NCI-H82 treated with DMSO at 0.1 percent for 48 hours (cell line): ENCODE data around the gene ARGLU1.

Experiments used
- DNase-seq: peaks from one replicate; lab custom pipeline; 2025; ENCODE audit not compliant: unreplicated experiment; lab: John Stamatoyannopoulos, UW

ARGLU1 gene

DNA sequence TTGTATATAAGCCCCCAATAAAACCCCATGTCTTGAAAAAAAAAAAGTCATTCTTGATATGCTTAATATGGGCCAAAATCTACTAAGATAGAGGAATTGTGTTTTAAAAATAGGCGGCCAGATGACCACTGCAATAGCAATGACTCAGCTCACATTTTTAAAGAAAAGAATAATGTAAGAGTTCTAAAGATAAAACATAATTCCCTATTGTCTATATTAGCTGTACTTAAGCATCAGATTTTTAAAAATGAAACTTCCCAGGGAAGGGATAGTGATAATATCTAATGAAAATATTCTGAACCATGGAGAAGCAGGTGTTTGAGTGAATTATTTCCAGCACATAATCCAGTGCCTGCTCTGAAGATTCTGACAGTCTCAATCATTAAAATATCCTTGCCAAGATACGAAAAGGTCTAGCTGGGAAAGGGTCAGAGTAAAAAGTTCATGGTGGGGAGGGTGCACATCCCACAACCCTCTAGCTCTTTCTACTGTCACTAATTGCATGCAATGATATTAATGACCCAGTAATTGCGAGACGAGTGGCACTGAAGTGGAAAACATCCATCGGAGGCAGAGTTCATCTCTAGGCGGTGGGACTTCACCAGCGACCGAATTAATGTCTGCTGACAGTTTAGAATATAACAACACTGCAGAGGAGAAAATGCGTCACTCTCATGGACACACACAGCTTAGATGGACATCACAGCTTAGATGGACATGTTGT, 64.0 kb downstream of the ARGLU1 start:
- no peak for DNase-seq

DNA sequence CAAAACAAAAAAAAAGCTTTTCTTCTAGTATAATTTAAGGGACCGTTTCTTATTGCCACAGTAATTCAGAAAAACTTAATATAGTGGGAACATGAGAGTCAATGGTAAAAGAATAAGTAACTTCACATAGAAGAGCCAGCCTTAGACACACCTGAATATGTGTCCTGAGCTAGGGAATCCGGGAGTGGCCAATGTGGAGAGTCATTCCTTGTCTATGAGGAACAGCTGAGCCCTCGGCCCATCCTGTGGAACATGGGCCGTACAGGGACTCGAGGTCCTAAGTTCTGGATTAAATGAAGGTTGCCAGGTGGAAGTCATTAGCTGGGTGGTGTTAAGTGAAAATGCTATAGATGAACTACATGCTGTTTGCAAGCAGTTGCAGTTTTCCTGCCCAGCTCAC, 64.7 kb downstream of the ARGLU1 start:
- DNase-seq: no peak

DNA sequence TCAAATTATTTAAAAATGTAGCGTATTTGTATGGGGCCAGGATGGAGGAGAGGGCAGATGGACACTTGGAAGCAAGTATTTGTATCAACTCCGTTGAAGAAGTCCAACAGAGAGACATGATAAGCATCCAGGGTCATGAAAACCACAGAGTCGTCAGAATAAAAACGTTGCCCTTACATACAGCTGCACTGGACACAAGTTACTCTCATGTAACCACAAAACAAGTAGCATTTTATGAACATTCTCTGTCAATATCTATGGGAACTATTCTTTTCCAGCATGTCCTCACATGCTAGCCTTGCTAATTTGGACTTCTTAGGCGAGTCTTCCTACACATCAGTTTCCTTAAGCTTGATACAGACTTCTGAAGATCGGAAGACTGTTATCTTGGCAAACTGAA, 67.5 kb downstream of the ARGLU1 start:
- DNase-seq: no peak

GRCh38 chr13:106499896-106500295, 68.0 kb downstream of the ARGLU1 start:
- DNase-seq: no peak

DNA sequence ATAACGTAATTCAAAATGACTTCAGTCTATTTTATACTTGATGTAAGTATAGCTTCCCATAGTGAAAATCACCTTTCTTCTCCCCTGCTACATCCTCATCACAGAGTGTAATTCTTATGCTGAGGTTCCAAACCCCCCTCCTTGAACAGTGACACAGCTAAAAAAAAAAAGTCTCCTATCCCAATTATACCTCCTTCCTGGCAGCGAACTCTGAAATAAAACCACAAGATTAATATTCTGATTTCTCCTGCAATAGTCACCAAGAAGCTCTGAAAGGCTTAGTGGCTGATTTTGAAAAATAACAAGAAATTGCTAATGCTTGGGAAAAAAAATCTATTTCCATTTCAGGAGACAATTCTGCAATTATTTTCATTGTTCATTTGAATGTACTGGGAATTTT, 68.8 kb downstream of the ARGLU1 start:
- no peak for DNase-seq

DNA sequence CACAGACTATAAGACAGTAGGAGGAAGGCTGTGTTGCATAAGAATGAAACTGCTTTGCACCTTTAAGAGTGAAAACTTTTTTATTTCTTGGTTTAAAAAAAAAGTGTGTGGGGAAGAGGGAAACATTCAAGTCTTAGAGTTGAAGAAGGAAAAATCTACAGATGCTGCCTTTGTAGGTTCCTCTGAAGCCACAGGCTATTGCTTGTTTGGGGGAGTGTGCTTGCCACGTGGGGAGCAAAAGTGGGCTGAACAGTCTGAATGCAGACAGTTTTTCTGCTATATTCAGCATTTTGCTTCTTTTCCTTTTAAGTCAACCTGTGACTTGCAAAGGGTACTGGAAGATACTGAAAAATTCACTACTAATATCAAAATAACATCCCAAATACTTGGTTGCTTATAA, 69.4 kb downstream of the ARGLU1 start:
- DNase-seq: no peak

GRCh38 chr13:106498158-106498557, 69.8 kb downstream of the ARGLU1 start:
- DNase-seq: no peak

GRCh38 chr13:106497079-106497478, 70.9 kb downstream of the ARGLU1 start:
- no peak for DNase-seq

- DNase-seq: no peak
Measured at GRCh38 chr13:106496072-106496997, 71.6 kb downstream of the ARGLU1 start.

DNA sequence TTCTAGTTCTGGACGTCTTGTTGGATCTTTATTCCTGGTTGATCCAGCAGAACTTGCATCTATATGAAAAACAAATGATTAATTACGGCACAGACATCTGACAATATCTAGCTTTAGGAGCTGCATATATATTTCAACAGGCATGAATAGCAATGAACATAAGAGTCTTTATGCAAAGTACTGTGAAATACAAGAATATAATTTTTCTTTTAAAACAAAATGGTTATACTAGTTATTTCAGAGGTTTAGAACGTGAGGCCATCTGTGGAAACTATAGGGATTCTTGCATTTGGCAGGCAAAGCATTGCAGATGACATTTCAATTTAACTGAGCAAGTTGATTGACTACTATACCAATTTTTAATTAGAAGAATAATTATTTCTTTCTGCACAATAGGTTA, 73.0 kb downstream of the ARGLU1 start:
- no peak for DNase-seq

DNA sequence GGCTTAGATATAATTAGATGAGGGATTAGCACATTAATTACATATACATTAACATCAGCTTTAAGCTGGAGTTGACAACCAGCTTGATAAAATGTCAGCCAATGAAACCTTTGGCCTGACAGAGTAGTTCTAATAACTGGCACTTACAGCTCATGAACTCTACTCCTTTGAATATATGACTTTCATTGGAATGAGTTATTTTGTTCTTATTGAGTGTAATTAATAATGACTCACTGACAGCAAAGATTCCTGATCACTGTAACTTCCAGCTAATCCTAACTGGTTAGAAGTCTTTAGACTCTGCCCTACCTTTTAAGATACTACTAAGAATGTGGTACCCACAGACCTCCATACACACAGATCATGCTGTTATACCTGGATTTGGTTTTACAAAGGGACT, 73.4 kb downstream of the ARGLU1 start:
- DNase-seq: no peak

DNA sequence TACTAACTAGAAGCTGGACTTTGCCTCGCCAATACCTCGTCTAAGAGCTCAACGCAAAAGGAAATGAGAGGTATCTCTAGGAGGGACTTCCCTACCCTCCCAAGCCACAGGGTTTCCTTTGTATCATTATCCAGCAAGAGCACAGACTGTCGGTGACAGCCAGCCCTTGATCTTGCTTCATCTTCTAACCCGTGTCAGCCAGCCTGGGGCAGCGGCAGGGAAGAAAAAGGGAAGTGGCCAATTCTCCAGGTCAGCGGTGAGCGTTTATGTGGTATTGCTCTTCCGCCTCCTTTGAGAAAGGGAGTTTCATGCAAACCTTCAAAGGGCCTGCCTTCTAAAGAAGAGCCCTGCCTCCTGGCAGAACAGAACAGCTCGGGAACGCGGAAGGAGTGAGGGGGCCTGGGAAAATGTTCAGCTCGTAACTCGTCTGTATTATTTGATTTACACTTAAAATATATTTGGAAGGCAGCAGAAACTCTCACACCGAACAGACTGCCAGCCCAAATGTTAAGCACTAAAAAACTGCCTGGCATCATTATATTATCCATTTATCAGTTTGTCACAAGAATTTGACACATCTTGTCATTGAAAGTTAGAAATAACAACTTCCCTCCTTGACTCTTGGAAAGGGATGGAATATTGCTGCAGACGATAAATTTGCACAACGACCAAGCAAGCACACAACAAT, 74.3 kb downstream of the ARGLU1 start:
- no peak for DNase-seq

DNA sequence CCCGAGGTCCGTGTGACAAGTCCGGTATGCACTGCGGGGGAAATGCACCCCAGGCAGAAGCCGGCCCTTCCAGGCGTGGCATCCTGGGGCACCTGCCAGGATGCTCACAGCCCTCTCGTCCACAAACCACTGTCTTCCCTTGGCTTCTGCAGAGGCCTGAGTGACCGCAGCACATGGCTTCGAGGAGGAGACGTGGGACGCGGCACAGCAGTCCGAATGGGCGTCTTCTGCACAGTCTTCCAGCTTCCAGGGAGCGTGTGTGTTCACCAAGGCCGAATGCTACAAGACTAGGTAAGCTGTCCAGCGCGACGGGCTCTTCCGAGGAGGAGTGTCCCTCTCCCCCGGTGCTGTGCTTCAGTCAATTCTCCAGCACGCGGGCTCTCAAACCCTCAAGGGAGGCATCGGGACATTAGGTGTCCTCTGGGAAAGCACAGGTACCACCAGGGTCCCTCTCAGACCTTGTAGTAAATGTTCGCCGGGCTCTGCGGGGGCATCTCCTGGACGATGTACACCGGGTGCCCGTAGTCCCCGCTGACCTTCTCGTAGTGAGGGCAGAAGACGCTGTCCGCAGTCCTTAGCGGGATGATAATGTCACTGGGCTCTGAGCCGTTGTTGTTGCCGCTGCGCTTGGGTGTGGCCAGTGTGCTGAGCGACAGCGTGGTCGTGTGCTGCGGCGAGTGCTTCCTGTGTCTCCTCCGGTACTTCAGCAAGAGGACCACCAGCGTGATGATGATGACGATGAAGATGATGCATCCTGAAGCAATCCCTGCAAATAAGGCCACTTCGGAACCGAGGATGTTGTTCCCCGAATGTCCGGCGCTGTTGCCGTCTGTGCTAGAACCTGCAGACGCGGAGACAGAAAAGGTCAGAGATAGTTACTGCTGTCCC, 75.1 kb downstream of the ARGLU1 start:
- no peak for DNase-seq

DNA sequence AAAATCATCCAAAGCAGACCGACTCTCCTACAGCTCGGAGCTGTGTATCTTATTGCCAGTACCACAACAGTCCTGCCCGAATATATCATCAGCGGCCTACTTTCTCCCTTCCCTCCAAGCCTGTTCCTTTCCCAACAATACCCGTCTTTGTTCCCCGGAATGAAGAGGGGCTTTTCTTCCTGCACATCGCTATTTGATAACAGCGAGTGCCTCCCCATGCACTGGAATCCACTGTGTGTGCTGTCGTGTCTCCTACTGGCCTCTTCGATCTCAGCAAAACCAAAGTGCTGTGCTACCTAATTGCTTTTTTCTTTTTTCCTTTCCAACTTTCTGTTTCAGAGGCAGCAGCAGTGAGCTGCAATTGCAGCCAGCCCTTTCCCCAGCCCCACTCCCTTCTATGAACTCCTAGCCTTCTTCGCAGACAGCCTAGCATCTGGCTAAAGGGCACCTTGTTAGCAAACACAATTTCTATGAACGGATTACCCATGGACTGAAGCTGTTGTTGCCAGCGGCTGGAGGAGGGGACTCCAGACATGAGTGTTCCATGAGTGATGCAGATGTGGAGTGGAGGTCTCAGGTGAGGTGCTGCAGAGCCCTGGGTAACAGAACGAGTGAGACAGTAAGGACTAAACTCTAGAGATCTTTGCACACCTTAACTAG, 75.9 kb downstream of the ARGLU1 start:
- DNase-seq: no peak
